ENCODE results near the gene GSDMA. TPM values are rescaled to one million over a fixed set of nuclear protein-coding genes. Genes with fewer than 3 reads are reported as not detected.
A peak's percentile ranks its signal among the peaks of the same experiment; 100 is the strongest.

The GSDMA gene
- total RNA-seq, 1 donor from 2014 or later, result 0.74 TPM

DNA sequence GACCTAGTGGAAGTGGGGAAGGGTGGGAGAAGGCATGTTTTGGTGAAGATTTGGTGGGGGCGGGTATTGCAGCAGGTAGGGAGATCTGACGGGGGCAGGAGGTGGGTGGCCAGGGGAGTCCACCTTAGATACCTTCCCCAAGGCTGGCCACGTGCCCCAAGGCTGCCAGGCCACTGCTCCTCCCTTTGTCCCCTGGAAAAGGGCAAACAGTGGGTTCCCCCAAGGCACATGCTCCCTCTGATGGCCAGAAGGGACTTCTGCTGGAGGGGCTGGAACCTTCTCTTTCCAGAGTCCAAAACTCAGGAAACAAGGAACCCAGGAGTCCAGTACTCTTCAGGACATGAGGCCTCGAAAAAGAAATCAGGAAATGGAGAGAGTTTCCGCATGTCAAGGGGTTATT is 11.6 kb downstream of the GSDMA start:
- H3K36me3 ChIP-seq, result no peaks in the 10 kb centered on the region
- H3K4me1 ChIP-seq, result peaks cover 9% of the 10 kb centered on the region
- no peaks in the 10 kb centered on the region for H3K9me3 ChIP-seq
- DNase-seq (ENCODE audit: extremely low spot score in 2 of 2), result no peak
- no peak overlapping the region for H3K27ac ChIP-seq
- intact Hi-C loops (cut with DNase I), result no loop called here
- H3K27me3 ChIP-seq, result no peaks in the 10 kb centered on the region
- H3K4me3 ChIP-seq, result no peak overlapping the region
- TF ChIP-seq POLR2AphosphoS5 (IDR thresholded peaks at IDR 0.05; ENCODE audit: insufficient read depth in 1 of 2, low read depth in 1 of 2) (no peak), POLR2A (IDR thresholded peaks at IDR 0.05) (no peak)
- TF ChIP-seq, protein P1, sequence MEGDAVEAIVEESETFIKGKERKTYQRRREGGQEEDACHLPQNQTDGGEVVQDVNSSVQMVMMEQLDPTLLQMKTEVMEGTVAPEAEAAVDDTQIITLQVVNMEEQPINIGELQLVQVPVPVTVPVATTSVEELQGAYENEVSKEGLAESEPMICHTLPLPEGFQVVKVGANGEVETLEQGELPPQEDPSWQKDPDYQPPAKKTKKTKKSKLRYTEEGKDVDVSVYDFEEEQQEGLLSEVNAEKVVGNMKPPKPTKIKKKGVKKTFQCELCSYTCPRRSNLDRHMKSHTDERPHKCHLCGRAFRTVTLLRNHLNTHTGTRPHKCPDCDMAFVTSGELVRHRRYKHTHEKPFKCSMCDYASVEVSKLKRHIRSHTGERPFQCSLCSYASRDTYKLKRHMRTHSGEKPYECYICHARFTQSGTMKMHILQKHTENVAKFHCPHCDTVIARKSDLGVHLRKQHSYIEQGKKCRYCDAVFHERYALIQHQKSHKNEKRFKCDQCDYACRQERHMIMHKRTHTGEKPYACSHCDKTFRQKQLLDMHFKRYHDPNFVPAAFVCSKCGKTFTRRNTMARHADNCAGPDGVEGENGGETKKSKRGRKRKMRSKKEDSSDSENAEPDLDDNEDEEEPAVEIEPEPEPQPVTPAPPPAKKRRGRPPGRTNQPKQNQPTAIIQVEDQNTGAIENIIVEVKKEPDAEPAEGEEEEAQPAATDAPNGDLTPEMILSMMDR (IDR thresholded peaks at IDR 0.05), result no peak

DNA sequence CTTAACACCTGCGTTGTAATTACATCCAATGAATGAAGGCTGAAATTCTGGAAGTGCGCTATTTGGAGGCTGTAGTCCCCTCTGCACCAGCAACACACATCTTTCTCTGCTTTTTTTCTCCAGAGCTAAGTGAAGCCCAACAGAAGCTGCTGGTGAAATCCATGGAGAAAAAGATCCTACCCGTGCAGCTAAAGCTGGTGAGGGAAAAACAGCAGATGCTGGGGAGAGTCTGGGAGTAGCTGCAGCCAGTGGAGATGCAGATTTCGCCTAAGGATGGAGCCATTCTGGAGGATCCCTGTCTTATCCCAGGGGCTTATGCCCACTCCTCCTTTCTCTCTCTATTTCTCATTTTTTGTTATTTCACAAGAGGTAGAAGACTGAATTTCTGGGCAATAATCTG is 13.0 kb downstream of the GSDMA start:
- intact Hi-C loops (cut with DNase I), result no loop called here
- no peaks in the 10 kb centered on the region for H3K27me3 ChIP-seq

DNA sequence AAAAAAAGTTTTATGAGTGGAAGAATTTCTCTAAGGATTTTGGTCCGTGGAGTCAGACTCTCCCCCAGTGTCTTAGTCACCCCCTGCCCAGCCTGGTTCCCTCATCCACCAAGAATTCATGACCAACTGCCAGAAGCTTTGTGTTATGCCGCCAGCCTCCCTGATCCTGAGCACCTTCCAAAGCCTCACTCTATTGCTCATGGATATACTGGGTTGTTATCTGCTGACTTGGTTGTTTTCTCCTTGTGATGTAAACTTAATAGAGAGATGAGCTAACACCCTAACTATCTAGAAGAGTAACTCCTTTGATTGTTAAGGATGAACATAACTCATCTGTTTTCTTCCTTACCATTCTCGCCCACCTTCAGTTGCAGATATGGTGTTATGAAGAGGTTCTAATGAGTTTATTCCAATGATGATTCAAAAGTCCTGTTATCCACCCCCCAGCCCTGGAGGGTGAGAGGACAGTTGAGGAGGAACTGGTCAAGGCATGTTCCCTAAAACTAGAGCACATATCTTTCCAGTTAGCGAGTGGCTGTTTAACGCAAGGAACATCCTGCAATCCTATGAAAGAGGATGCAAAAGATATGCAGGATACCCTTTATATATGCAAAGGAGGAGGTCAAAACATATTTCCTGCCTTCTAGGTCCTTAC is 16.3 kb downstream of the GSDMA start:
- H3K27ac ChIP-seq, result peak overlapping the region; percentile 86
- DNase-seq (ENCODE audit: extremely low spot score in 2 of 2), result no peak
- H3K36me3 ChIP-seq, result peaks cover 0 to under 1% of the 10 kb centered on the region in 2 donors
- no peaks in the 10 kb centered on the region for H3K27me3 ChIP-seq
- peaks cover 38% of the 10 kb centered on the region for H3K4me1 ChIP-seq
- TF ChIP-seq POLR2AphosphoS5 (IDR thresholded peaks at IDR 0.05; ENCODE audit: insufficient read depth in 1 of 2, low read depth in 1 of 2), result peak in 1 of 2 donors; percentile 65
- TF ChIP-seq, protein P1 (IDR thresholded peaks at IDR 0.05), result no peak
- no peaks in the 10 kb centered on the region for H3K9me3 ChIP-seq
- H3K4me3 ChIP-seq, result peak overlapping the region in 1 of 2 donors; percentile 50
- intact Hi-C loops (cut with DNase I), result no loop called here

More for the DNA sequence above, 13.0 kb downstream of the GSDMA start:
- H3K27ac ChIP-seq, result no peak overlapping the region
- H3K36me3 ChIP-seq, result no peaks in the 10 kb centered on the region
- peaks cover 16% of the 10 kb centered on the region for H3K4me1 ChIP-seq
- no peaks in the 10 kb centered on the region for H3K9me3 ChIP-seq
- H3K4me3 ChIP-seq, result no peak overlapping the region
- DNase-seq (ENCODE audit: extremely low spot score in 2 of 2), result no peak
- no peak for TF ChIP-seq POLR2AphosphoS5 (IDR thresholded peaks at IDR 0.05; ENCODE audit: insufficient read depth in 1 of 2, low read depth in 1 of 2)
- no peak for TF ChIP-seq POLR2A (IDR thresholded peaks at IDR 0.05)
- TF ChIP-seq, protein P1 (IDR thresholded peaks at IDR 0.05), result no peak

DNA sequence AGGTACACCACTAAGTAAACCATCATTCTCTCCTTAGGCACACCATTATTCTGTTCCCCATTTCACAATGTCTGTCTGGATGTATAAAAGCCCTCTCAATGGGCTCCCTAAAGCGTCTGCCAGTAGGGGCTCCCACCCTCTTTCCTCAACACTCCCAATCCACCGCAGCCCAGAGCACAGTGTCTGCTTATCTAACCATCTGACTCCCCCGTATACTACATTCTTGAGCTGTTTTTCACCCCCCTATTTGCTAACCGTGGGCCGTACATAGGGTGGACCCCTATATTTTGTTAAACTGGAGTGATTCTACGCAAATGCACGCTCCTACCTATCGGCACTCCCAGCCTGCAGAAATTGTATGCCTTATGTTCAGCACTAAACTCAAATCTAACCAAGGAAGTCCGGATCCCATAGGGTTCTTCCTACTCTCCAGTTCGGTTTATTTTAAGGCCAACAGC is 17.1 kb downstream of the GSDMA start:
- Histone ChIP-seq H3K4me3 (peak overlapping the region; percentile 50 to 94), H3K9me3 (no peaks in the 10 kb centered on the region), H3K27ac (peak overlapping the region; percentile 86), H3K4me1 (peaks cover 38% of the 10 kb centered on the region), H3K27me3 (no peaks in the 10 kb centered on the region), H3K36me3 (peaks cover 0 to 9% of the 10 kb centered on the region in 2 donors)
- no peak for DNase-seq (ENCODE audit: extremely low spot score in 2 of 2)
- TF ChIP-seq POLR2AphosphoS5 (IDR thresholded peaks at IDR 0.05; ENCODE audit: insufficient read depth in 1 of 2, low read depth in 1 of 2), result no peak
- TF ChIP-seq POLR2A (IDR thresholded peaks at IDR 0.05), result no peak
- TF ChIP-seq, protein P1 (IDR thresholded peaks at IDR 0.05), result no peak
- intact Hi-C loops (cut with DNase I), result no loop called here

All from vagina (tissue), 2 donors.